ENCODE data around the gene ALKBH2.
"Not testable (repeated sequence)": the region's sequence is repeated elsewhere in the genome, so short reads cannot be mapped to it uniquely, and the experiment has no call there.

The ALKBH2 gene

GRCh38 chr12:109074866-109075265, 18.4 kb downstream of the ALKBH2 start:
- FAIRE-seq, result no peak
- no peak for DNase-seq (ENCODE audit: insufficient read length, low spot score)

GRCh38 chr12:109069307-109070271, 23.7 kb downstream of the ALKBH2 start:
- FAIRE-seq, result no peak

GRCh38 chr12:109065853-109066193, 27.4 kb downstream of the ALKBH2 start:
- FAIRE-seq (no peak), DNase-seq (ENCODE audit: insufficient read length, low spot score) (no peak)

More at GRCh38 chr12:109069307-109070271, 23.7 kb downstream of the ALKBH2 start:
- DNase-seq (ENCODE audit: insufficient read length, low spot score), result no peak

- no peak for DNase-seq (ENCODE audit: insufficient read length, low spot score)
- no peak for FAIRE-seq
Measured at GRCh38 chr12:109065154-109065852, 28.0 kb downstream of the ALKBH2 start.

- no peak for FAIRE-seq
- no peak for DNase-seq (ENCODE audit: insufficient read length, low spot score)
Measured at GRCh38 chr12:109064143-109064542, 29.1 kb downstream of the ALKBH2 start.

GRCh38 chr12:109058773-109059172, 34.5 kb downstream of the ALKBH2 start:
- DNase-seq (ENCODE audit: insufficient read length, low spot score), result no peak
- FAIRE-seq, result no peak

GRCh38 chr12:109057376-109057775, 35.9 kb downstream of the ALKBH2 start:
- no peak for DNase-seq (ENCODE audit: insufficient read length, low spot score)
- no peak for FAIRE-seq

GRCh38 chr12:109056891-109057290, 36.4 kb downstream of the ALKBH2 start:
- FAIRE-seq, result no peak
- DNase-seq (ENCODE audit: insufficient read length, low spot score), result no peak

- no peak for DNase-seq (ENCODE audit: insufficient read length, low spot score)
- no peak for FAIRE-seq
Measured at GRCh38 chr12:109054520-109054919, 38.8 kb downstream of the ALKBH2 start.

- FAIRE-seq; DNase-seq (ENCODE audit: insufficient read length, low spot score): not testable (repeated sequence)
Measured at GRCh38 chr12:109054124-109054513, 39.2 kb downstream of the ALKBH2 start.

GRCh38 chr12:109053382-109054123, 39.7 kb downstream of the ALKBH2 start:
- DNase-seq (ENCODE audit: insufficient read length, low spot score) (peak; percentile 32), FAIRE-seq (peak; percentile 96)

GRCh38 chr12:109052414-109053323, 40.6 kb downstream of the ALKBH2 start, which contains the start of gene USP30:
TSS of gene USP30 (plus strand) at chr12:109052576. CDS start at chr12:109052679, 103 bp downstream.
- FAIRE-seq (peak; percentile 70), DNase-seq (ENCODE audit: insufficient read length, low spot score) (peak; percentile 82)

GRCh38 chr12:109052097-109052413, 41.2 kb downstream of the ALKBH2 start:
- DNase-seq (ENCODE audit: insufficient read length, low spot score) (no peak), FAIRE-seq (peak; percentile 31)

- not testable (repeated sequence) for FAIRE-seq; DNase-seq (ENCODE audit: insufficient read length, low spot score)
Measured at GRCh38 chr12:109049794-109050193, 43.5 kb downstream of the ALKBH2 start.

GRCh38 chr12:109048706-109049105, 44.6 kb downstream of the ALKBH2 start:
- not testable (repeated sequence) for DNase-seq (ENCODE audit: insufficient read length, low spot score)

GRCh38 chr12:109047081-109047805, 46.0 kb downstream of the ALKBH2 start:
- DNase-seq (ENCODE audit: insufficient read length, low spot score), result no peak
- no peak for FAIRE-seq

More at GRCh38 chr12:109048706-109049105, 44.6 kb downstream of the ALKBH2 start:
- not testable (repeated sequence) for FAIRE-seq

GRCh38 chr12:109044241-109044640, 49.0 kb downstream of the ALKBH2 start:
- no peak for FAIRE-seq

More at GRCh38 chr12:109044241-109044640, 49.0 kb downstream of the ALKBH2 start:
- DNase-seq (ENCODE audit: insufficient read length, low spot score), result no peak

Data from GM19239 (cell line).